Choroid plexus epithelial cell (primary cell): ENCODE results near the gene ALK.

Experiments used
- DNase-seq: peaks from one replicate; pipeline ENCODE4 v3.0.0-alpha.2; 2010; ENCODE audit warnings: low read depth
- H3K4me3 ChIP-seq: 2 replicates; pipeline ENCODE4 v1.5.1; 2011; ENCODE audit warnings: low read depth, mild to moderate bottlenecking, control low read depth, low read length, moderate library complexity
- TF ChIP-seq, protein P1 (sequence below): conservative IDR thresholded peaks from 2 replicates; pipeline ENCODE4 v1.5.1; 2011; ENCODE audit warnings: low read depth, mild to moderate bottlenecking, control low read depth, inconsistent platforms, low read length, moderate library complexity

The ALK gene

DNA sequence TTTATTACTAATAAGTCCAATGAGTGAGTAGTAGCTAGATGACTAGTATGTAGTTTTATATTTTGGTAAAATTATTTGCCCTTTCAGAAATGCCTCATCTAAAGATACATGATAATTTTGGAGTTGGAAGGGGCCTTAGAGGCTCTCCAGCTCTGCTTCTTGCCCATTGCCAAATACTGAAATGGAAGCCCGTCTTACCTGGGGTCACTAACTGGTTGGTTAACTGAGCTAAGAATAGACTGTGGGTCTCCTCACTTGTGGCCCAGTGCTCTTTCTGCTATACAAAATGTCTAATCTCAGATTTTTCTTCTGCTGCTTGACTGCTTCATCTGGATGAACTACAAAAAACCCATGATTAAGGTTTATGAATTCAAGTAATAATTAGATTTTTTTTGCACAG is 739.1 kb downstream of the ALK start:
- TF ChIP-seq, protein P1, sequence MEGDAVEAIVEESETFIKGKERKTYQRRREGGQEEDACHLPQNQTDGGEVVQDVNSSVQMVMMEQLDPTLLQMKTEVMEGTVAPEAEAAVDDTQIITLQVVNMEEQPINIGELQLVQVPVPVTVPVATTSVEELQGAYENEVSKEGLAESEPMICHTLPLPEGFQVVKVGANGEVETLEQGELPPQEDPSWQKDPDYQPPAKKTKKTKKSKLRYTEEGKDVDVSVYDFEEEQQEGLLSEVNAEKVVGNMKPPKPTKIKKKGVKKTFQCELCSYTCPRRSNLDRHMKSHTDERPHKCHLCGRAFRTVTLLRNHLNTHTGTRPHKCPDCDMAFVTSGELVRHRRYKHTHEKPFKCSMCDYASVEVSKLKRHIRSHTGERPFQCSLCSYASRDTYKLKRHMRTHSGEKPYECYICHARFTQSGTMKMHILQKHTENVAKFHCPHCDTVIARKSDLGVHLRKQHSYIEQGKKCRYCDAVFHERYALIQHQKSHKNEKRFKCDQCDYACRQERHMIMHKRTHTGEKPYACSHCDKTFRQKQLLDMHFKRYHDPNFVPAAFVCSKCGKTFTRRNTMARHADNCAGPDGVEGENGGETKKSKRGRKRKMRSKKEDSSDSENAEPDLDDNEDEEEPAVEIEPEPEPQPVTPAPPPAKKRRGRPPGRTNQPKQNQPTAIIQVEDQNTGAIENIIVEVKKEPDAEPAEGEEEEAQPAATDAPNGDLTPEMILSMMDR: no peak
- no peak for DNase-seq
- no peak overlapping the region for H3K4me3 ChIP-seq

DNA sequence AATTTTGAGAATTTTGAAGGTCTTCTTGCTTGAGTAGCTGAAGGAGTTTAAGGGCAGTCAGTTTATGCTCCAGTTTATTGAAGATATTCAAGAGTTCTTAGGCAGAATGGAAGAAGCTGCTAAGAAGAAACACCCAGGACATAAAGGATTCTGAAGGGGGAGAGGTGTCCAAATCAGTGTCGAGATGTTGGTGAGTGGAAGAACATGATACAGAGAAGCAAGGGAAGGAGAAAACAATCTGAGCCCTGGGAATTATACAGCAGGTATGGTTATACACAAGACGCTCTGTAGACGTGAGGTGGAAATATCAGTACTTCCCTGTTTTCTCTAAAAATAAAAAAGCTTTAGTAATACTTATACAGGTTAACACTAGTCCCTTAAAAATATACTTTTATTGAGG is 746.0 kb downstream of the ALK start:
- no peak for DNase-seq
- TF ChIP-seq, protein P1: no peak
- no peak overlapping the region for H3K4me3 ChIP-seq

- no peak for DNase-seq
- H3K4me3 ChIP-seq: no peak overlapping the region
- TF ChIP-seq, protein P1: no peak
Observed at GRCh38 chr2:29174937-29175336, 746.4 kb downstream of the ALK start.

DNA sequence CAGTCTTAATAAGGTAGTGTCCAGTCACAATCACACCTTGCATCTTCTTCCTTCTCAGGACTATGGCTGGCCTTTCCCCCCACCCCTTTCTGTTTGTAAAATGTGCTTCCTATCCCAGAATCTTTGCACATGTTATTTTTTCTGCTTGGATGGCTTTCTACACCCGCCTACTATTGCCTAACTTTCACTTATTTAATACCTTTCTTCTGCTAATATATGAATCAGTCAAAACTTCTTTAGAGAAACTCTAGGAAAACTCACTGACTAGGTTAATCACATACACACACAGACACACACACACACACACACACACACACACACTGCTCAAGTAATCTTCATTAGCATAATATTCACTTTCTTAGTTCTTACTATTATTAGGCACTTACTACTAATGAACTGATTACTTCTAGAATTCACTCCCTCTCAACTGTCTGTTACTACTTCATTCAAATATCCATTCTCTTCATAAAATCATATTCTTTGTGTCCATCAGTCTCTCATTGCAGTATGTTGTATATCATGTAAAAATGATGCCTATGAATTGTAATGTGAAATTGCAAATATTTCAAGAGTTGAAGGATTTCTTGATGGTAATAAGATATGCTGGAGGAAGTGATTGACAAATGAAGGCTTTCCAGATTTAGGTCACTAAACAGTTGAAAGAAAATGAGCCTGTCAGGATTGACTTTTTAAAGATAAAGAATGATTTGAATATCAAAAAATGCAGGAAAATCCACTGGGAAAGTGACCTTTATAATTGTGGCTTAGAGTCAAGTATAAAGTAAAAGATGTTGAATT is 754.9 kb downstream of the ALK start:
- TF ChIP-seq, protein P1: no peak
- no peak overlapping the region for H3K4me3 ChIP-seq
- DNase-seq: peak; percentile 50

GRCh38 chr2:29165362-29166241 is 755.8 kb downstream of the ALK start:
- DNase-seq: peak; percentile 92
- no peak overlapping the region for H3K4me3 ChIP-seq
- TF ChIP-seq, protein P1: no peak

GRCh38 chr2:29164091-29164846 is 757.1 kb downstream of the ALK start:
- TF ChIP-seq, protein P1: no peak
- no peak for DNase-seq
- H3K4me3 ChIP-seq: no peak overlapping the region
